Keratinocyte (primary cell): ENCODE measurements around the gene ADAMTS17. TPM values are rescaled to one million over a fixed set of nuclear protein-coding genes. Genes with fewer than 3 reads are reported as not detected.

ENCODE experiments used
- DNase-seq: peaks from one replicate; pipeline ENCODE4 v3.0.0-alpha.2; 2011; ENCODE audit warnings: low read depth, missing footprints, low spot score
- FAIRE-seq: peaks from 2 replicates; lab custom pipeline; 2011; peaks lifted over from hg19 to GRCh38; lab: Jason Lieb, UNC
- H2AFZ ChIP-seq: 2 replicates; pipeline ENCODE4 v1.6.0; 2012; ENCODE audit warnings: low read length, control low read depth, inconsistent platforms; ENCODE audit not compliant: control insufficient read depth
- H3K27ac ChIP-seq: 2 replicates; pipeline ENCODE4 v1.5.1; 2011; ENCODE audit warnings: low read length; ENCODE audit not compliant: control insufficient read depth, insufficient read depth
- H3K27me3 ChIP-seq: 3 replicates; pipeline ENCODE4 v1.6.0; 2011; ENCODE audit warnings: low read length; ENCODE audit not compliant: control insufficient read depth, insufficient read depth; ENCODE audit errors: extremely low read depth
- H3K36me3 ChIP-seq, 2 experiments: 2 replicates in 1 of 2; 3 replicates in 1 of 2; pipeline ENCODE4 v1.5.1; 2011; ENCODE audit warnings: low read length in 2 of 2, mild to moderate bottlenecking in 1 of 2; ENCODE audit not compliant: control insufficient read depth in 2 of 2, insufficient read depth in 2 of 2; ENCODE audit errors: extremely low read depth in 1 of 2
- H3K4me1 ChIP-seq: 3 replicates; pipeline ENCODE4 v1.5.1; 2011; ENCODE audit warnings: low read length; ENCODE audit not compliant: control insufficient read depth, insufficient read depth; ENCODE audit errors: extremely low read depth
- H3K4me2 ChIP-seq: 3 replicates; pipeline ENCODE4 v1.6.0; 2011; ENCODE audit warnings: low read depth, low read length; ENCODE audit not compliant: control insufficient read depth, insufficient read depth; ENCODE audit errors: extremely low read depth
- H3K4me3 ChIP-seq, 3 experiments: fragments of 200-600 bp in 1 of 3; sonication (generic) in 1 of 3; 2 replicates in 2 of 3; 3 replicates in 1 of 3; pipeline ENCODE4 v1.5.1; 2011 to 2016; ENCODE audit warnings: low read length in 3 of 3, mild to moderate bottlenecking in 3 of 3, control low read depth in 2 of 3, inconsistent platforms in 1 of 3, low read depth in 1 of 3, mixed read lengths in 1 of 3, mixed run types in 1 of 3, moderate library complexity in 1 of 3; ENCODE audit not compliant: control insufficient read depth in 2 of 3, insufficient read depth in 2 of 3; ENCODE audit errors: extremely low read depth in 1 of 3
- H3K79me2 ChIP-seq: 2 replicates; pipeline ENCODE4 v1.6.0; 2012; ENCODE audit warnings: low read length; ENCODE audit not compliant: control insufficient read depth, insufficient read depth
- H3K9ac ChIP-seq: 3 replicates; pipeline ENCODE4 v1.6.0; 2011; ENCODE audit warnings: low read length; ENCODE audit not compliant: control insufficient read depth, insufficient read depth; ENCODE audit errors: extremely low read depth
- H3K9me1 ChIP-seq: 3 replicates; pipeline ENCODE4 v1.6.0; 2011; ENCODE audit warnings: low read length; ENCODE audit not compliant: control insufficient read depth, insufficient read depth; ENCODE audit errors: extremely low read depth
- H3K9me3 ChIP-seq: 2 replicates; pipeline ENCODE4 v1.5.1; 2012; ENCODE audit warnings: low read depth, low read length; ENCODE audit not compliant: control insufficient read depth
- H4K20me1 ChIP-seq: 3 replicates; pipeline ENCODE4 v1.6.0; 2011; ENCODE audit warnings: low read length; ENCODE audit not compliant: control insufficient read depth, insufficient read depth; ENCODE audit errors: extremely low read depth
- EZH2 ChIP-seq: IDR thresholded peaks from one replicate; pipeline ENCODE4 v1.6.1; 2012; ENCODE audit warnings: inconsistent platforms, mild to moderate bottlenecking, low read length, moderate library complexity
- dilution Hi-C: fragments of 300-500 bp; cut with MboI; formaldehyde crosslinking; loops from one replicate; pipeline ENCODE4 v1.7.0; 2020; ENCODE audit warnings: low sequenced_read_pairs; ENCODE audit not compliant: extremely low pct_ligation_motif_present
- polyA plus RNA-seq, 5 experiments: library from polyadenylated mRNA; depleted of rRNA in 3 of 5; stranded (reverse) in 3 of 5; stranded (forward) in 1 of 5; unstranded in 1 of 5; fragments of >200 nt; gene quantifications; 1 replicate in 1 of 5; 2 replicates in 3 of 5; 3 replicates in 1 of 5; pipeline versions ENCODE4 v1.2.1 to v1.2.3, GENCODE V29; 2011 to 2012; ENCODE audit warnings: missing spikeins in 2 of 5, low read depth in 1 of 5, low replicate concordance in 1 of 5
- TF ChIP-seq, protein P1 (sequence below), 3 experiments: IDR thresholded peaks in 1 of 3; conservative IDR thresholded peaks in 1 of 3; optimal IDR thresholded peaks in 1 of 3; 2 replicates in 2 of 3; 3 replicates in 1 of 3; pipeline versions ENCODE3 to v1.5.1; 2011; ENCODE audit warnings: low read length in 3 of 3, mild to moderate bottlenecking in 3 of 3, moderate library complexity in 2 of 3, control low read depth in 1 of 3, inconsistent platforms in 1 of 3; ENCODE audit not compliant: insufficient read depth in 2 of 3; ENCODE audit errors: extremely low read depth in 1 of 3

The ADAMTS17 gene
- polyA plus RNA-seq, 1 donor (not counting 4 experiments of a cell fraction or from before 2014, with no cell fraction given) = 0.18 TPM

DNA sequence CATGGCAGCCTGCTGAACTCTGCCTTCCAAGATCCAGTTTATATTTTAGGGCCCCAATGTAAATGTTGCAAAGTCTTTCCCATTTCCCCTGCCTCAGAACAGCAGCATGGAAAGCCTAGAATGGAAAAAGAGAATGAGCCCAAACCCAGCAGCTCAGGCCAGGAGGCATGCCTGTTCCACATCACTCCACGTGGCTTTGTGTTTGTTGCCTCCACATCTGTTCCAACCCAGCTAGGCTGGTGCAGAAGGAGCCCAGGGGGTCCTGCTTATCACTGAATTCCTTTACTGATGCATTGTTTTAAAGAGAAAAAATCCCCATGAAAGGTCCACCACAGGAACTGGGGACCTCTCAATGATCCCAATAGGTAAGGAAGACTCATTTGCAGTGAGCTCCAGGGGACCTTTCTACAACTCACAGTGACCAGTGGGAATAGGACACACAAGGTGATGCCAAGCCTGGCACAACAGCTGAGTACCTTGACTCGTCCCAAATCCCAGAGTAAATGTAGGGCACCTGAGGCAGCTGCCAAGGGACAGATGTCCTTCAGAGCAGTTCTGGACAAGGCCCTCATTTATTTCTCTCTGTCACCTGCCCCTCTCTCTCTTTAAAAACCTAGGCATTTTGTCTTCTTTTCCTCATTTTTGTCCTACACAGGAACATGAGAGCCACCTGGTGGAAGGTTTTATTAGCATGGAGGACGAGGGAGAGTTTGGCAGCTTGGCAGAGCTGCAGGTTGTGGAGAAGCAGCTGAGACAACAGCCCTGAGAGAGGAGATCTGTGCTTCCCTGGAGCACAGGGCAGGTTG, 41.7 kb upstream of the ADAMTS17 start:
- no peaks in the 10 kb centered on the region for H3K27me3 ChIP-seq
- H3K9ac ChIP-seq = no peak overlapping the region
- no peaks in the 10 kb centered on the region for H4K20me1 ChIP-seq
- H3K4me1 ChIP-seq = no peaks in the 10 kb centered on the region
- no peak overlapping the region for H3K4me2 ChIP-seq
- no peaks in the 10 kb centered on the region for H3K36me3 ChIP-seq
- H3K79me2 ChIP-seq = no peaks in the 10 kb centered on the region
- peaks cover 7% of the 10 kb centered on the region for H3K9me3 ChIP-seq
- FAIRE-seq = no peak
- TF ChIP-seq EZH2 = no peak
- TF ChIP-seq, protein P1, sequence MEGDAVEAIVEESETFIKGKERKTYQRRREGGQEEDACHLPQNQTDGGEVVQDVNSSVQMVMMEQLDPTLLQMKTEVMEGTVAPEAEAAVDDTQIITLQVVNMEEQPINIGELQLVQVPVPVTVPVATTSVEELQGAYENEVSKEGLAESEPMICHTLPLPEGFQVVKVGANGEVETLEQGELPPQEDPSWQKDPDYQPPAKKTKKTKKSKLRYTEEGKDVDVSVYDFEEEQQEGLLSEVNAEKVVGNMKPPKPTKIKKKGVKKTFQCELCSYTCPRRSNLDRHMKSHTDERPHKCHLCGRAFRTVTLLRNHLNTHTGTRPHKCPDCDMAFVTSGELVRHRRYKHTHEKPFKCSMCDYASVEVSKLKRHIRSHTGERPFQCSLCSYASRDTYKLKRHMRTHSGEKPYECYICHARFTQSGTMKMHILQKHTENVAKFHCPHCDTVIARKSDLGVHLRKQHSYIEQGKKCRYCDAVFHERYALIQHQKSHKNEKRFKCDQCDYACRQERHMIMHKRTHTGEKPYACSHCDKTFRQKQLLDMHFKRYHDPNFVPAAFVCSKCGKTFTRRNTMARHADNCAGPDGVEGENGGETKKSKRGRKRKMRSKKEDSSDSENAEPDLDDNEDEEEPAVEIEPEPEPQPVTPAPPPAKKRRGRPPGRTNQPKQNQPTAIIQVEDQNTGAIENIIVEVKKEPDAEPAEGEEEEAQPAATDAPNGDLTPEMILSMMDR (optimal IDR thresholded peaks at IDR 0.05 in 1 of 3, IDR thresholded peaks at IDR 0.05 in 1 of 3, conservative IDR thresholded peaks at IDR 0.05 in 1 of 3; ENCODE audit: extremely low read depth in 1 of 3, insufficient read depth in 2 of 3, low read length in 3 of 3) = peak; percentile 35 to 47 (median 38)
- H3K27ac ChIP-seq = no peak overlapping the region
- dilution Hi-C loops = no loop called here
- no peaks in the 10 kb centered on the region for H3K9me1 ChIP-seq
- DNase-seq = no peak
- no peak overlapping the region for H2AFZ ChIP-seq
- no peak overlapping the region for H3K4me3 ChIP-seq

DNA sequence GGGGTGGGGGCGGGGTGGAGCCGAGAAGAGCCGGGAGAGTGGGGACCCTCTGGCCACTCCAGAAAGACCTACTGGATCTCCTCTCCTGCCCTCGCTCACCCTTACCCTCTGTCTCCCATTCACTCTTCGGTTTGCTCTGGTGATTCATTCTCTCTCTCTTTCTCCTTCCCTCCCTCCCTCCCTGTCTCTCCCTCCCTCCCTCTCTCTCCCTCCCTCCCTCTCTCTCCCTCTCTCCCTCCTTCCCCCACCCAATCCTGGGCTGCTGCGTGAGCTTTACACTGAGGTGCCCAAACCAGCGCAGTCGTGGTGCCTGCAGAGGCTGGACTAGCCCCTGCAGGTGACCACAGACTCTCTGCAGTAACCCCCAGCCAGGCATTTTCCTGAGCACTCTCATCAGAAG, 32.2 kb upstream of the ADAMTS17 start:
- H3K36me3 ChIP-seq = no peaks in the 10 kb centered on the region
- no peak for TF ChIP-seq EZH2
- TF ChIP-seq, protein P1 (optimal IDR thresholded peaks at IDR 0.05 in 1 of 3, IDR thresholded peaks at IDR 0.05 in 1 of 3, conservative IDR thresholded peaks at IDR 0.05 in 1 of 3; ENCODE audit: extremely low read depth in 1 of 3, insufficient read depth in 2 of 3, low read length in 3 of 3) = no peak
- no peaks in the 10 kb centered on the region for H4K20me1 ChIP-seq
- no peak for DNase-seq
- no peaks in the 10 kb centered on the region for H3K9me1 ChIP-seq
- no peaks in the 10 kb centered on the region for H3K9me3 ChIP-seq
- H3K4me2 ChIP-seq = no peak overlapping the region
- H3K4me3 ChIP-seq = no peak overlapping the region
- H3K9ac ChIP-seq = no peak overlapping the region
- peaks cover 27% of the 10 kb centered on the region for H3K27me3 ChIP-seq
- no peak for FAIRE-seq
- dilution Hi-C loops = no loop called here
- H3K27ac ChIP-seq = no peak overlapping the region
- no peaks in the 10 kb centered on the region for H3K4me1 ChIP-seq
- H2AFZ ChIP-seq = no peak overlapping the region
- H3K79me2 ChIP-seq = no peaks in the 10 kb centered on the region
